ENCODE data around the gene UBXN11.
A peak's percentile ranks its signal among the peaks of the same experiment; 100 is the strongest.

The UBXN11 gene

DNA sequence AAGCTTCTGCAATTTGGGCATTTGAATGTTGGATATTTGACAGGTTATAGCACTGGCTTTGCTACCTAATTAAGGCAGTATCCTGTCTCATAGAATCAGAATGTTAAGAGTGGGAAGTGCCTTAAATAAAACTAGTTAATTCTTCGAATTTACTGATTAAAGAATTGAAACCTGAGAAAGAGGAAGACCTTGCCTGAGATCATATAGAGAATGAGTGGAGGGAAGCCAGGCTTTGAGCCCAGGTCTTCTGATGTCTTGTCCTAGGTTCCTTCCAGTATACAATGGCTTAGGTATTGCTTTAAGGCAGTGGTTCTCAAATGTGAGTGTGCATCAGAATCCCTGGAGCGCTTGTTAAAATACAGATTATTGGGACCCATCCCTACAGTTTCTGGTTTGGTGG is 47.4 kb downstream of the UBXN11 start:
- DNase-seq, result no peak

DNA sequence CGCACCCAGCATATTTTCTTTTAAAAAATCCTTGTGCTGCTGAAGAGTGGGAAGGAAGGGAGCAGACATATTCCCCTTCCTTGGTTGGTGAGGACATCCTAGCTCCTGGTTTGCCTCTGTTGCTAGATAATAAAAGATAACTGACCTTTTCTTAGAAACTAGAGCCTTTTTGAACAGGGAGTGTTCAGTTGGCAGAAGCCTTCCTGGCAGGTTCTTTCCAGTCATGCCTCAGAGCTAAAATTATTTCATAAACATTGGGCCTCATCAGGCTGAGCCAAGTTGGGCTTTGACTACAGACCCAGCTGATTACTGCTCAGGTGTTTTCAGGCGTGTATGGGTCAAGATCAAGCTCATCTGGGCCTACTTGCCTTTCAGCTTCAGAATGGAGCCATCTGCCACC is 49.2 kb downstream of the UBXN11 start:
- DNase-seq, result no peak

DNA sequence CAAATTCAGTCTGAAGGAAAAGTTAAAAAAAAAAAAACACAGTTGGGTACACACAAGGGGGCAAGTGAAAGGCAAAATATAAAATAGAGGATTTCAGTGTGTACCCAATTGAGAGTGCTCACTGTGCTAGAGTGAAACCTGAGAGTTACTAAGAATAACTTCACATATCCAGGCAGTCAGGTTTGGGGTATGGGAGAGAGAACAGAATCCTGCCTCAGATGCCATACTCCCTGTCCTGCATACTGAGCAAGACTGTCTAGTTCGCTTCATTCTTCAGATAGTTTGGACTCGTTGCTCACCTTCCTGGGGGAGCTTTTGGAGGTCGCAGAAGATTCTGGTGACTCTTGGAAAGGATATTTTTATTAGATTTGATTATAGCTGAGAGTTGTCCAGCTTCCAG is 52.0 kb downstream of the UBXN11 start:
- no peak for DNase-seq

DNA sequence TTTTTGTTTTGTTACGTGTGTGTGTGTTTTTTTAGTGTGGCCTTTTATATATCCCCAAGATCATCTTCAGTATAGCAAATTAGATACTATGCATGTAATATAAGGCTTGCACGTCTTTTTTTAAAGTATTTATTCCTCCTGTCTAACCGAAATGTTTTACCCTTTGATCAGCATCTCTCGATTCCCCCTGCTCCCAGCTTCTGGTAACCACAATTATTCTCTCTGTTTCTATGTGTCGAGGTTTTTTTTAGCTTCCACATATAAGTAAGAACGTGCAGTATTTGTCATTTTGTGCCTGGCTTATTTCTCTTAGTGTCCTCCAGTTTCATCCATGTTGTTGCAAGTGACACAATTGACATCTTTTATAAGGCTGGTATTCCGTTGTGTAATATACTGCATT is 53.7 kb downstream of the UBXN11 start:
- no peak for DNase-seq

GRCh38 chr1:26239936-26240335 is 66.5 kb downstream of the UBXN11 start:
- DNase-seq, result no peak

GRCh38 chr1:26237230-26237966 is 69.0 kb downstream of the UBXN11 start:
- peak in 1 of 2 donors; percentile 21 for DNase-seq

DNA sequence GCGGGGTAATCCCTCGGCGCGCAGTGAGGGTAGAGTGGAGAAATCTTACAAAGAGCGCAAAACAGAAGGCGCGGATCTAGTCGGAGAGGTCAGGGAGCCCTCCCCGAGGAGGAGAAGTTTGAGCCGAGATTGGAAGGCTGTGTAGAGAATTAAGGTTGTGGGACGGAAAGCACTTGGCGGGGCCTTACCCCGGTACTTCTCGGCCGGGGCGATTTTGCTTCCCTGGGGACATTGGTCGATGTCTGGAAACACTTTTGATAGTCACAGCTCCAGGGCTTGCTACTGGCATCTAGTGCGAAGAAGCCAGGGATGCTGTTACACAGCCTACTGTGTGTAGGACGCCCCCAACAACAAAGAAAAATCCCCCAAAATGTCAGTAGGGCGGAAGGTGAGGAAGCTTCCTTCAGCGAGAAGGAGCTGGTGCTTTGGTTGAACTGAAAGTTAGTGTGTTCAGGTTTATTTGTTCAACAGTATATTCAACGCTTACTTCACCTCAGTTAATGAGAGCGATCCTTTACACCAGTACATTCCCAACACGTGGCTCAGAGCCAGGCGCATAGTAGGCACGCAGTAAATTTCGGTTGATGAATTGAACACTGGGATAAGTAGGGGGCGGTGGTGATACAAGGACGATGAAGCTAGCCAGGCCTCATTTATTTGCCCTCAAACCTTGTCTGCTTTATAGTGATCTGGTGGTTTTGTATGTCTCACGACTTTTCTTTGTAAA is 71.6 kb downstream of the UBXN11 start:
- DNase-seq, result no peak

- peak; percentile 89 to 97 for DNase-seq
These were observed 72.4 kb downstream of the UBXN11 start, which contains the start of gene CEP85 for GRCh38 chr1:26233903-26234643. Gene CEP85 (plus strand): TSS chr1:26234200. CDS start chr1:26239784, 5,584 bp downstream.
